ENCODE data around the gene C1QTNF12.

The C1QTNF12 gene

DNA sequence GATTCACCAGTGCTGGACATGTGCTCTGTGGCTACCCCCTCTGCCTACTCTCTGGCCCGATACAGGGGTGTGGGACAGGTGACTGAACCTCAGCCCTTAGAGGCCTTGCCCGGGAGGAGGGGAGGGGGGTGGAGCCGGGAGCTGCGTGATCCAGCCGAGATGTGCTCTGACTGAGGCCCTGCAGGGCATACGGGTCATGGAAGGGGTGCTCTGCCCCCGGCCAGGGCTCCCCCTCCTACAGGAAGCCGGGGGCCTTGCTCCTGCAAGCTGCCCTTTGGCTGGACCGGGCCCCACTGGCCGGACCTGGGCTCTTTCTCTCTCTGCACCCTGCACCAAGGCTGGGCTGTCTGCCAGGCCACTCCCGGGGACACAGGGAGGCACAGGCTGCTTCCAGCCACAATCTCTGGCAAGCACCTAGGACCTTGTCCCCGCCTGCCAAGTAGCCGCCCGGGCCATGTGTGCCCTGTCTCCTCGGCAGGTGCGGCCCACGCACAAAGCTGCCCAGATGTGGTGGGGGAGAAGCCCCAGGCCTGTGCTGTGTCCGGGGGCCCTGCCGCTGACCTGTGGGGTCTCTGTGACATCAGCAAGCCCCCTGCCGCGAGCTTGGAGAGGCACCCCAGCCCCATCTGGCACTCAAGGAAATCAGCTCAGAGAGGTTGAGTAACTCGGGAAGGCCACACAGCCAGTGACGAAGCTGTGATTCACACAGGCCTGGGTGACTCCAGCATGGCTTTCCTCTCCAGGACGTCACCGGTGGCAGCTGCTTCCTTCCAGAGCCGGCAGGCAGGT lies 35.2 kb upstream of the C1QTNF12 start:
- no peak for DNase-seq

GRCh38 chr1:1280782-1281481 lies 34.4 kb upstream of the C1QTNF12 start:
- no peak for DNase-seq

DNA sequence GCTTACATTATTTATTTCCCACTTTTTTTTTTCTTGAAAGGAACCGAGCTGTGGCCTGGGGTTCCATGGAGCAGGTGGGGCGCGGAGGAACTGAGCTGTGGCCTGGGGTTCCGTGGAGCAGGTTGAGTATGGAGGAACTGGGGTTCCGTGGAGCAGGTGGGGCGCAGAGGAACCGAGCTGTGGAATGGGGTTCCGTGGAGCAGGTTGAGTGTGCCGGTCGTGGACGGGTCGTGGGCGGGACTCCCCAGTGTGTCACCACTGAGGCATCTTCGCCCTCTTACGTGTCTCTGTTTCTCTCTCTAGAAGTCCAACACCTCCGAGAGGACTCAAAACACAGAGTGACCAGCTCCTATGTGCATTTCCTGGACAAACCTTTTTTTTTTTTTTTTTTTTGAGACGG lies 32.5 kb upstream of the C1QTNF12 start:
- DNase-seq: no peak

GRCh38 chr1:1278620-1279019 lies 32.1 kb upstream of the C1QTNF12 start:
- DNase-seq: no peak

DNA sequence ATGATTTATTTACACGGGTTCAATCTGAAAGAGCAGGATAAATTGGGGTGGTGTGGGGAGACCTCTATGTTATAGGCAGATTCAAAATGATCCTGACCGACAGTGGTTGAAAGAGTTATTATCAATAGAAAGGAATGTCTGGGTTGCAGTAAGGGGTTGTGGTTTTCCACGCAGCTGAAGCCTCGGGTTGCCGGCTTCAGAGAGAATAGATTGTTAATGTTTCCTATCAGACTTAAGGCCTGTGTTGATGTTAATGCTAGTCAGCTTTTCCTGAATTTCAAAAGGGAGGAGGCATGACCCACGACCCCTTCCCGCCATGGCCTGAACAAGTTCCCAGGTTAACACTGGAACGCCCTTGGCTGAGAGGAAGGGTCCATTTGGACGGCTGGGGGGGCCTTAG lies 29.3 kb upstream of the C1QTNF12 start:
- DNase-seq: no peak

DNA sequence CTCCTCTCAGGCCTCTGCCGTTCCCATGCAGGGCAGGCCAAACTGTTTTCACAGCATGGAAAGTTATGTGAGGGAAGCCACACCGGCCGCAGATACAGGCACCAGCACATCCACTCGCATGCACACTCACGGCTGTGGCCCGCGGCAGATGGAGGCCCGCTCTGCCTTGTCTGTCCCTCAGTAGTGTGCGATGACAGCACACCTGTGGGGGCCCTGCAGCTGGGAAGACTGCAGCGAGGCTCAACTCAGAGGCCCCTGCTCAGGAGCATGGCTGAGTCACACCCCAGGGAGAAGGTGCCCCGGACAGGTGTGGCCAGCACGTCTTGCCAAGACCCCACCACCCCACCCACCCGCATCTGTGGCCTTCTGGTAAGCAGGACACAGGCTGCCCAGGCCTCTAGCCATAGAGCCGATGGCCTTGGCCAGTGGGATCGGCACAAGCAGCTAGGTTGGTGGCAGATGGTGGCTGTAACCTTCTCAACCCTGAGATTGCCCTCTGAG lies 28.5 kb upstream of the C1QTNF12 start:
- DNase-seq: no peak

- DNase-seq: no peak
Observed at GRCh38 chr1:1274299-1274930, 27.9 kb upstream of the C1QTNF12 start.

GRCh38 chr1:1273512-1274298 lies 27.2 kb upstream of the C1QTNF12 start, which contains the start of gene UBE2J2:
Gene UBE2J2 (minus strand): TSS chr1:1273854. CDS start chr1:1267992, 5,862 bp downstream.
- peak; percentile 90 for DNase-seq

- DNase-seq: no peak
Observed at GRCh38 chr1:1273209-1273511, 26.6 kb upstream of the C1QTNF12 start.

- no peak for DNase-seq
Observed at GRCh38 chr1:1272341-1273208, 26.1 kb upstream of the C1QTNF12 start.

DNA sequence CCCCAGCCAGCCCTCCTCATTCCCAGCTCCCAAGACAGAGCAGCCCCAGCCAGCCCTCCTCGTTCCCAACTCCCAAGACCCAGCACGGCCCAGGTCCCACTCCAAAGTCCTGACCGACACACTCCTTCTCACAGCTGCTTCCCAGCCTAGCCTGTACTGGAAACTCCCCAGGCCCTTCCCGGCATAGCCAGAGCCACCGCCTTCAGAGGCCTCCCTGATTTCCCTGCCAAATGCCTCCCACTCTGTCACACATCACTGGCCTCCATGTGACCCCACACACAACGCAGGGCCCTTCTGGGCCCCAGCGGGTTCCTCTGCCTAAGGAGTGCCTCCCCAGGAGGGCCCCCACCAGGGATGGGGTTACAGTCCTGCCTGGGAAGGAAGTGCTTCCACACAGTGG lies 24.3 kb upstream of the C1QTNF12 start:
- DNase-seq: no peak

DNA sequence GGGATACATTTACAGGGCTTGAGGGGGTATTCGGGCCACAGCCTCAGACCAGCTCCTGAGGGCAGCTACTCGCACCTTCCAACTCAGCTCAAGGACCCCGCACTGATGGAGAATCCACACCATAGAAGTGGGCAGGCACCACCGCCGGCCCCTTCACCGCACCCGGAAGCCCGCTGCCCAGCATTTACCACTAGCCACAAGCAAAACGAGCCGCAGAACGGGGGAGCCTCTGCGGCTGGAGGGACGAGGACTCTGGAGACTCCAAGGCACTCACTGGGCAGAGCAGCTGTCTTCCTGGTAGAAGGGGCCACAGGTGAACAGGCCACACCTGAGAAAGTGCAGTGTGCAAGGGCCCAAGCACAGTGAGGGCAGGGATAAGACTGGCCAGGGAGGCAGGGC lies 21.8 kb upstream of the C1QTNF12 start:
- DNase-seq: no peak

- DNase-seq: no peak
Observed at GRCh38 chr1:1267488-1268283, 21.2 kb upstream of the C1QTNF12 start.

GRCh38 chr1:1264868-1265272 lies 18.3 kb upstream of the C1QTNF12 start:
- no peak for DNase-seq

DNA sequence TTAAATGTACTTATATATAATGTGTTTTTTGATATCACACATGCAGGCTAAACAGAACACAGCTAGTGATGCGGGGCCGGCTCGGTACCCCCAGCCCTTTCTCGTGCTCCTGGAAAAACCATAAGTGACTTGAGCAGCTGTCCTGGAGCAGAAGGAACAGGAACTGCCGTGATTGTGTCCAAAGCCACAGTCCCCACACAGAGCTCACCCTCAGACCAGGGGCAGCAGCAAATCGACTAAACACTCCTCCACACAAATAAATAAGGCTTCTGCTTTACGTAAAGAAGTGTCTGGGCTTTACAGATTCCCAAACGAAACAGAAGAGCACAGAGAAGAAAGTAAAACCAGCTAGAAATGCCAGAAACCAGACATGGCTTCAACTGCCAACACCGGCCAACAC lies 17.5 kb upstream of the C1QTNF12 start:
- DNase-seq: no peak

DNA sequence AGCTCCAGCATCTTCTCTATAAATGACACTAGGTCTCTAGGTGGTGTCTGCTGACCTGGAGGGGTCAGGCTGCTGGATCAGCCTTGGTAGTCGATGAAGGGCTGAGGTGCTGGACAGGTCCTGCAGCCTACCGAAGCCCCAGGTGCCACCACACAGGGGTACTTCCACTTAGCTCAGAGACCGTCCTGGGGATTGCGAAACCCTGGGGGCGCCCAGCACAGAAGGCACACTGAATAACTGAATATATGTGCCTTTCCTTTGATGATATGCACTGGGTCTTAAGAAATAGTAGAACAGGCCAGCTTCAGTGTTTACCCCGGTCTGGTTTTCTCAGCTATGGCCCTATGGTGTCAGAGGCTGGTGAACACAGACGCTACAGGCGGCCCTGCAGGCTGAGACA lies 16.2 kb upstream of the C1QTNF12 start:
- DNase-seq: no peak

DNA sequence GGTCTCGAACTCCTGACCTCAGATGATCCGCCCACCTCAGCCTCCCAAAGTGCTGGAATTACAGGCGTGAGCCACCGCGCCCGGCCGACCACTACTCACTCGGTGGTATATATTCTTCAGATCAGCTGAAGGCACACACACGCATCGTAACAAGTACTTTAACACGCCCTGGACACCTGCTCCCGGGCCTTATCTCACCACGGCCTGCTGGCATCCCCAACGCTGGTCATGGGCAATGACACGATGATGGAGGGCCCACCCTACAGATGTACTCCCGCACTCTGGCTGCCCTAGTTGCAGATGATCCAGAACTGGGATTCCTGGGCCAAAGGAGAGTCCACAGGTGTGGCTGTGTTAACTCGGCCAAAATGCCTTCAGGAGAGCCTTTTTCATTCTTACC lies 15.5 kb upstream of the C1QTNF12 start:
- no peak for DNase-seq

DNA sequence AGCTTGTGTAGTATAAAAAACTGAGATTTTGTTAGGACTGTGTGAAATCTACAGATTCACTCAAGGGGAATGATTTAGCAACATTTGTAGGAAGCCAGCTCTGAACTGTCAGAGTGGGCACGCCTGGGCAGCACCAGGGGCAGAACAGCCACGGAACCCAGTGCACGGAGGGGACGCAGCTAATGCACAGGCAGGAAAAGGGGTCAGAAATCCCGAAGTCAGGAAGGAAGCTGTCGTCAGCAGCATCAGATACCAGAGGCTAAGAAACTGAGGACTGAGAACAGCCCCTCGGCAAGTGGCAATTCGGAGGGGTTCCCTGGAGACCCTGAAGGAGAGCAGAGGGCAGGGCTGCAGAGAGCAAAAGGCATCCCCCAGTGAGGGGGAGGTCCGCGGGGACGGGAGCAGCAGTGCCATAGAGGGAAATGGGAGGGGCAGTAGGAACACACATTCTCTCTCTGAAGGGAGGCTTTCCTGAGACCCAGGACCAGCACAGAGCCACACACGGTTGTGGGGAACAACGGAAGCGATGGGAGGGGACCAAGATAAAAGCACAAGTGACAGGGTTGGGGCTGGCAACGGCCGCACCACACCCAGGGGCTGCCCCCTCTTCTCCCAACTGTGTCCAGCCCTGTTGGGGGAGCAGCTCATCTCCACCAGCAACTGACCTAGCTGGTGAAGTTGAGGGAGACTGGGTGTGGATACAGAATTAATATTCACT lies 14.5 kb upstream of the C1QTNF12 start:
- DNase-seq: no peak

DNA sequence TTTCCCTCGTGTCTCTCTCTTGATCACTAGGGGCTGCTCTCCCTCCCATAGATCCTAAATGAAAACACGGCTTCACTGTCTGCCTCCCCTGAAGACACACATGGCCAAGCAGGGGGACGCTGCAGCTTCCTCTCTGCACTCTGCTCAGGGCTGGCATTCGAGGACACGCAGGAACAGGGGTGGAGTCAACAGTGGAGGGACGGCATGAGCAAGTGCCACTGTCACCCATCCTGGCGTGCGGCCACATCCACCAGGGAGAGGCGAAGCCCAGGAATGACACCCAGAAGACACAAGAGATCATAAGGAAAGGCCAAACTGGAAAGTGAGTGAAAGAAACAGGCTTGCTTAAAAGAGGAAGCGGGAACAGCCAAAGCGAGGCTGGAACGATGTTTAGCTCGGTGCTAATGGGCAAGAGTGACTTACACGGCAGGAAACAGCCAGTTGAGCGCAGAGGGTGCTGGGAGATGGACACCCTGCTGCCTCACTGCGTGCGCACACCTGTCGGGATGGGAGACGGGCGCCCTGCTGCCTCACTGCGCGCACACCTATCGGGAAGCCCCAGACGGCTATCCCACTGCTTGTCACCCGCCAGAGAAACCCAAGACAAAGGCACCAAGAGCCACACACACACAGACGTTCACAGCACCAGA lies 13.6 kb upstream of the C1QTNF12 start:
- no peak for DNase-seq

DNA sequence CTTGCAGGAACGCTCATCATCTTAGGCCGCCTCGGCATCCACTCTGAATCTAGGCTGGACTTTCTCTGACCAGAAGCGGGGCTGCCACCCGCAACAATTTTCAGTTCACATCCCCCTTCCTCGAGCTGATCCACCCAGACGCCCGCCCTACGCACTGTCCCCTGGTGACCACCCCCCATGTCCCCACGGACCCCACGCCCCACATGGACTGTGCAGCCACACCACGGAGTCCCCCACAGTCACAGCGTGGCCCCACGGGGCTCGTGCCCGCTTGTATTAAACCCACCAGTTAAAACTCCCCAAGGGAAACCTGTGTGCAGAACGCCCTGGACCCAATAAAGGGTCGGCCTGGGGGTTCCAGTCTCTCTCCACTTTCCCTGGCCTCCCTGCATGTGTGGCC lies 13.0 kb upstream of the C1QTNF12 start:
- DNase-seq: no peak
